Esophagus muscularis mucosa (tissue), 4 donors: ENCODE data around the gene PPP1R3A.

Experiments
- EP300 ChIP-seq: sonication (generic); formaldehyde crosslinking; IDR thresholded peaks from one replicate; pipeline ENCODE4 v1.6.1; 2017; ENCODE audit warnings: antibody characterized with exemption
- POLR2A ChIP-seq: fragments of 450-650 bp; IDR thresholded peaks from one replicate; pipeline ENCODE4 v1.6.1; 2017; ENCODE audit warnings: antibody characterized with exemption, moderate library complexity, mild to moderate bottlenecking, low read depth
- POLR2AphosphoS5 ChIP-seq, 2 donors: sonication (generic); formaldehyde crosslinking; IDR thresholded peaks; one replicate each; pipeline ENCODE4 v1.6.1; 2017; ENCODE audit warnings: antibody characterized with exemption in 2 of 2
- TF ChIP-seq, protein P1 (sequence below), 3 experiments: fragments of 200-600 bp in 2 of 3; fragments of 450-650 bp in 1 of 3; sonication (generic) in 2 of 3; IDR thresholded peaks; one replicate each; pipeline ENCODE4 v1.5.1; 2017 to 2019; ENCODE audit warnings: antibody characterized with exemption in 3 of 3, mild to moderate bottlenecking in 2 of 3, moderate library complexity in 1 of 3

DNA sequence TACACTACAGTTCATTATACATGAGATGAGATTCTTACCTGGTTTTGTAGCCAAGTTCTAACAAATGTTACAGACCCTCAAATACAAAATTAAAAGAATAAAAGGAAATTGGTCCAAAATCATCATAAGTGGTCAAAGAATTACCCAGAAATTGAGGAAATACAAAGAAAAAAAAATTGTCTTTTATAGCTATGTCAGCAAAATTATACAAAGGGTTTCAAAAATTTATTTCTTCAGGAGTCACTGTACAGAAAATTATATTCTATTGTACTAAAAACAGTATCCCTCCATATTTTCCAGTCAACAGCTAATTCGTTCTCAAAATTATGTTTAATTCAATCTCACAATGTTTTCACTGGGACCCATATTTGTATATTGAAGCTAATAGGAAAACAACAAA, 14.3 kb downstream of the PPP1R3A start:
- TF ChIP-seq, protein P1, sequence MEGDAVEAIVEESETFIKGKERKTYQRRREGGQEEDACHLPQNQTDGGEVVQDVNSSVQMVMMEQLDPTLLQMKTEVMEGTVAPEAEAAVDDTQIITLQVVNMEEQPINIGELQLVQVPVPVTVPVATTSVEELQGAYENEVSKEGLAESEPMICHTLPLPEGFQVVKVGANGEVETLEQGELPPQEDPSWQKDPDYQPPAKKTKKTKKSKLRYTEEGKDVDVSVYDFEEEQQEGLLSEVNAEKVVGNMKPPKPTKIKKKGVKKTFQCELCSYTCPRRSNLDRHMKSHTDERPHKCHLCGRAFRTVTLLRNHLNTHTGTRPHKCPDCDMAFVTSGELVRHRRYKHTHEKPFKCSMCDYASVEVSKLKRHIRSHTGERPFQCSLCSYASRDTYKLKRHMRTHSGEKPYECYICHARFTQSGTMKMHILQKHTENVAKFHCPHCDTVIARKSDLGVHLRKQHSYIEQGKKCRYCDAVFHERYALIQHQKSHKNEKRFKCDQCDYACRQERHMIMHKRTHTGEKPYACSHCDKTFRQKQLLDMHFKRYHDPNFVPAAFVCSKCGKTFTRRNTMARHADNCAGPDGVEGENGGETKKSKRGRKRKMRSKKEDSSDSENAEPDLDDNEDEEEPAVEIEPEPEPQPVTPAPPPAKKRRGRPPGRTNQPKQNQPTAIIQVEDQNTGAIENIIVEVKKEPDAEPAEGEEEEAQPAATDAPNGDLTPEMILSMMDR (IDR thresholded peaks at IDR 0.05) = no peak
- TF ChIP-seq POLR2A (no peak), POLR2AphosphoS5 (IDR thresholded peaks at IDR 0.05) (no peak), EP300 (no peak)
